HUES64 (cell line): Measurements from ENCODE around the gene CFAP99.
"Not testable (repeated sequence)": the region's sequence is repeated elsewhere in the genome, so short reads cannot be mapped to it uniquely, and the experiment has no call there.

Experiments used
- H3K27ac ChIP-seq: 2 replicates; pipeline ENCODE4 v1.7.0; 2013; ENCODE audit warnings: low read depth, low read length, inconsistent platforms
- H3K27me3 ChIP-seq: 2 replicates; pipeline ENCODE4 v1.6.1; 2013; ENCODE audit warnings: mild to moderate bottlenecking, low read length; ENCODE audit not compliant: insufficient read depth
- H3K36me3 ChIP-seq: 2 replicates; pipeline ENCODE4 v1.6.1; 2013; ENCODE audit warnings: mild to moderate bottlenecking, low read length; ENCODE audit not compliant: insufficient read depth
- H3K4me1 ChIP-seq: 2 replicates; pipeline ENCODE4 v1.6.1; 2013; ENCODE audit warnings: mild to moderate bottlenecking, low read length, moderate library complexity; ENCODE audit not compliant: insufficient read depth
- H3K4me3 ChIP-seq: 2 replicates; pipeline ENCODE4 v1.5.1; 2013; ENCODE audit warnings: mild to moderate bottlenecking, low read length, moderate library complexity
- H3K9ac ChIP-seq: 2 replicates; pipeline ENCODE4 v1.6.1; 2013; ENCODE audit warnings: mild to moderate bottlenecking, low read depth, low read length
- H3K9me3 ChIP-seq: 2 replicates; pipeline ENCODE4 v1.6.1; 2013; ENCODE audit warnings: low read depth, low read length; ENCODE audit not compliant: insufficient read depth
- WGBS: fragments of 150-250, 120-280 bp; methylation state at CpG from one replicate; pipeline ENCODE4 v1.1.7; 2013; ENCODE audit warnings: missing lambda C conversion rate; 5-methylcytosine and 5-hydroxymethylcytosine counted together

Gene CFAP99

DNA sequence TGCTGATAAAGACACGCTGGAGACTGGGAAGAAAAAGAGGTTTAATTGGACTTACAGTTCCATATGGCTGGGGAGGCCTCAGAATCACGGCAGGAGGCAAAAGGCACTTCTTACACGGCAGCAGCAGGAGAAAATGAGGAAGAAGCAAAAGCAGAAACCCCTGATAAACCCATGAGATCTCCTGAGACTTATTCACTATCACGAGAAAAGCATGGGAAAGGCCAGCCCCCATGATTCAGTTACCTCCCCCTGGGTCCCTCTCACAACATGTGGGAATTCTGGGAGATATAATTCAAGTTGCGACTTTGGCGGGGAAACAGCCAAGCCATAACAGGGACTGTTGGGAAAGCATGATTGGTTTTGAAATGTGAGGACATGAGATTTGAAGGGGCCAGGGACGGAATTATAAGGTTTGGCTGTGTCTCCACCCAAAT, 36.0 kb upstream of the CFAP99 start:
- not testable (repeated sequence) for H3K36me3 ChIP-seq, H3K27ac ChIP-seq, H3K9ac ChIP-seq, H3K4me1 ChIP-seq, H3K4me3 ChIP-seq, H3K27me3 ChIP-seq, H3K9me3 ChIP-seq
- 85% methylated on average over 7 of the region's 7 CpGs for whole genome bisulfite sequencing

DNA sequence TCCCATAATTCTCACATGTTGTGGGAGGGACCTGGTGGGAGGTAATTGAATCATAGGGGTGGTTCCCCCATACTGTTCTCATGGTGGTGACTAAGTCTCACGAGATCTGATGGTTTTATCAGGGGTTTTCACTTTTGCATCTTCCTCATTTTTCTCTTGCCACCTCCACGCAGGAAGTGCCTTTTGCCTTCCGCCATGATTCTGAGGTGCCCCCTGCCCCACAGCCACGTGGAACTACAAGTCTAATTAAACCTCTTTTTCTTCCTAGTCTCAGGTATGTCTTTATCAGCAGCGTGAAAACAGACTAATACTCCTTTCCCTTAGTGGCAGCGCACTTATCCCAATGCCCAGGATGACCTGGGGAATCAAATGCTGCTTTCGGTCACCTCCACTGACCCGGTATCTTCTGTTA, 35.5 kb upstream of the CFAP99 start:
- 93% methylated on average over 8 of the region's 8 CpGs for WGBS
- H3K4me1 ChIP-seq, H3K27me3 ChIP-seq, H3K36me3 ChIP-seq, H3K4me3 ChIP-seq, H3K9me3 ChIP-seq, H3K27ac ChIP-seq, H3K9ac ChIP-seq: not testable (repeated sequence)

DNA sequence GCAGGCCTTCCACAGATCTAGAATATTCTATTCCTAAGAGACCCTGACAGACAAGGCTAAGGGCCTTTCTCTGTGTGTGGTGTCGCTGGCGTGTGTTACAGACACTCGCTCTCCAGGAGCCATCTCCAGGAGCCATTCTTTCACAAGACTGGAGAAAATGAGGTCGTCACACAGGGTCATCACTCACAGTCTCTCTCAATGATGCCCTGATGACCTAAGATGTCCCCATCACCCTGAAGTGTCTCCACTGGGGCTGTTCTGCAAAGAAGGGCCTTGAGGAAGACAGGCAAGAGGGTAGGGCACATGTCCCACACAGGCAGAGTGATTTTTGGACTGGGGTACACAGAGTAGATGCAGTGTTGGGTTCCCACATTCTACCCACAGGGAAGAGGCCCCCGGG, 35.0 kb upstream of the CFAP99 start:
- 95% methylated on average over 5 of the region's 5 CpGs for WGBS
- peaks cover under 1% of the 10 kb centered on the region; the same call in 1 of the 2 replicates for H3K4me1 ChIP-seq
- no peaks in the 10 kb centered on the region for H3K36me3 ChIP-seq
- H3K9me3 ChIP-seq = no peaks in the 10 kb centered on the region
- no peak overlapping the region for H3K9ac ChIP-seq
- no peak overlapping the region for H3K27ac ChIP-seq
- no peak overlapping the region for H3K4me3 ChIP-seq
- no peaks in the 10 kb centered on the region for H3K27me3 ChIP-seq

DNA sequence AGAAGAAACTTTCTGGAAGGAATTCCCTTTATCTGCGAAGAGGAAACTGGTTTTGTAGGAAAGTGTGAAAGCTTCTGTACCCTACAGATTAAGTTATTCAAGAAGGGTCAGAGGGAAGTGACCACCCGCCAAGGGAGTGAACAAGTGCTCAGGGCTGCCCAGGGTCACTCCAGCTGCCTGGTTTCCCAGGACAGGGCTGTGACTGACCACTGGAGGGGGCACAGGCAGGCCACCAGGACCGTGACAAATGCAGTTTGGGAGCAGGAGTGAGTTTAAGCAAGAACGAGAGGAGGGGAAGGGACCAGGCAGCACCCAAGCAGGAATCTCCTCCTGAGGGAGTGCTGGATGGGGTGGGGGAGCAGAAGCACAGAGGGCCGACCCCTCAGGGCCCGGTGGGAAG, 34.5 kb upstream of the CFAP99 start:
- WGBS = 78% methylated on average over 6 of the region's 6 CpGs

DNA sequence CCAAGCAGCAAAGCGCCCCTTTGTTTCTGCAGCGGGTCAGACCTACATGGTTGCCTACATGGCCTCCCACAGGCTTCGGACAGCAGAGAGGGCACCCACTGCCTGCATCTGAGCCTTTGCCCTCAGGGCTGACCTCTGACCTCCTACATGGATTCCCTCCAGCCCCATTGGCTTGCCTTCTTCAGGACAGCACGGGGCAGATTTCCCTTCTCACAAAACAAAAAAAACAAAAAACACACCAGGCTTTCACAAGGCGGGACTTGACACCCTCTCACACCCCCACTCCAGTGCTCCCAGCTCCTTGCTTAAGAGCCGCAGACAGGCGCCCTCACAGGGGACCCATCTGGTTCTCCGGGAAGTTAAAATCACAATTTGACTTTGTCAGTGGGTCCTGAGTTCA, 33.2 kb upstream of the CFAP99 start:
- 87% methylated on average over 8 of the region's 8 CpGs for WGBS
- no peaks in the 10 kb centered on the region for H3K9me3 ChIP-seq
- no peak overlapping the region for H3K27ac ChIP-seq
- H3K4me3 ChIP-seq = no peak overlapping the region
- peaks cover 3% of the 10 kb centered on the region for H3K27me3 ChIP-seq
- H3K4me1 ChIP-seq = peaks cover 15% of the 10 kb centered on the region
- H3K9ac ChIP-seq = no peak overlapping the region
- no peaks in the 10 kb centered on the region for H3K36me3 ChIP-seq

More for the DNA sequence above, 34.5 kb upstream of the CFAP99 start:
- no peak overlapping the region for H3K9ac ChIP-seq
- no peaks in the 10 kb centered on the region for H3K27me3 ChIP-seq
- H3K36me3 ChIP-seq = no peaks in the 10 kb centered on the region
- no peak overlapping the region for H3K4me3 ChIP-seq
- no peak overlapping the region for H3K27ac ChIP-seq
- no peaks in the 10 kb centered on the region for H3K9me3 ChIP-seq
- H3K4me1 ChIP-seq = peaks cover 2% of the 10 kb centered on the region; the same call in 1 of the 2 replicates

DNA sequence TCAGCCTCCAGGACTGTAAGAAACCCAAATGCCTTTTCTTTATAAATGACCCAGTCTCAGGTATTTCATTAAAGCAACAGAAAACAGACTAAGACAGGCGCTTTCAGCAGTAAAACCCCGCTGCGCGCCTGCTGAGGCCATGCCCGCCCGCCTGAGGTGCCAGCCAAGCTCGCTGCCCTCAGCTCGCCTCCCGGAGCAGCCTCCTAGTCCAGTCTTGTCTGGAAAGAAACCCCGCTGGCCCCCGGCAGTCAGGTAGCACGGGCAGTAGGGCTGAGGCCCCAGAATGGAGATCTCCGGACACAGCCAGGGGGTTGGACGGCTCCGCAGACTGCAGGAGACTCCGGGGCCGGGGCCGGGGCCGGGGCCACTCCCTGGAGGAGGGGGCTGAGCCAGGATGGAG, 32.0 kb upstream of the CFAP99 start:
- peaks cover 22% of the 10 kb centered on the region for H3K4me1 ChIP-seq
- peaks cover 11% of the 10 kb centered on the region for H3K27me3 ChIP-seq

DNA sequence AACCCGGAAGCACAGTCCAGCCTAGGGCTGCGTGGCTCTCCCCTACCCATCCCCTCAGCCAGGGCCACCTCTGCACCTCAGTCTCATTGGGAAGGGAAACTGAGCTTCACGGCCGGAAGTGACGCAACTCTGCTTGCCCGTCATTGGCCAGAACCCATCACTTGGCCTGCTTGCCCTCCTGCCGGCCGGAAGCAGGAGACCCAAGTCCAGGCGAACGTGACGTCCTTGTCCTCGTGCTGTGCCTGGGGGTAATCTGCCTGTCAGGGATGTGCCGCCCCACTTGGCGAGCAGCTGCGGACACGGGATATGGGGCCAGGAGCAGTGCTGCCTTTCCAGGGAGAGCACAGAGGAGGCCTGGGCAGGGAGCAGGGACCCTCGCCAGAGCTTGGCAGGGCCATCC, 31.5 kb upstream of the CFAP99 start:
- Histone ChIP-seq H3K27ac (no peak overlapping the region), H3K27me3 (peaks cover 11% of the 10 kb centered on the region), H3K9ac (no peak overlapping the region), H3K36me3 (no peaks in the 10 kb centered on the region), H3K9me3 (no peaks in the 10 kb centered on the region), H3K4me1 (peaks cover 22% of the 10 kb centered on the region), H3K4me3 (no peak overlapping the region)
- 95% methylated on average over 17 of the region's 17 CpGs for WGBS

More for the DNA sequence above, 32.0 kb upstream of the CFAP99 start:
- Histone ChIP-seq H3K27ac (no peak overlapping the region), H3K4me3 (no peak overlapping the region), H3K9ac (no peak overlapping the region), H3K36me3 (no peaks in the 10 kb centered on the region), H3K9me3 (no peaks in the 10 kb centered on the region)
- 89% methylated on average over 19 of the region's 19 CpGs for WGBS

DNA sequence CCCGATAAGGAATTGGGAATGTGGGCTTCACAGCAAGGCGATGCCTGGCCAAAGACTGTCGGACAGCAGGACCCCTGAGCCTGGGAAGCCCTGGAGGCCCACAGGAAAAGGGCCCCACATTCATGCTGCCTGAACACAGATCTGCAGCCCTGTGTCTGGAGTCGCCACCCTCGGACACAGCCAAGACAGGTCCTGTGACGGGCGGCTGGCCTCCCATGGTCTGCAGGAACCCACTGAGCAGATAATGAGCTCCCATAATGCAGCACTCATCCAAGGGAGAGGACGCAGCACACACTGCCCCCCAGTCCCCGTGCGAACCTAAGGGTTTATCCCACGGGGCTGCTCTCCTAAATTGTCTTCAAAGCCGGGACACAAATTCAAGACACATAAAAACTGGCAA, 30.9 kb upstream of the CFAP99 start:
- H3K27ac ChIP-seq = no peak overlapping the region
- no peak overlapping the region for H3K9ac ChIP-seq
- 92% methylated on average over 12 of the region's 12 CpGs for WGBS
- peaks cover 25% of the 10 kb centered on the region for H3K4me1 ChIP-seq
- no peaks in the 10 kb centered on the region for H3K36me3 ChIP-seq
- no peaks in the 10 kb centered on the region for H3K9me3 ChIP-seq
- no peak overlapping the region for H3K4me3 ChIP-seq
- peaks cover 11% of the 10 kb centered on the region for H3K27me3 ChIP-seq

DNA sequence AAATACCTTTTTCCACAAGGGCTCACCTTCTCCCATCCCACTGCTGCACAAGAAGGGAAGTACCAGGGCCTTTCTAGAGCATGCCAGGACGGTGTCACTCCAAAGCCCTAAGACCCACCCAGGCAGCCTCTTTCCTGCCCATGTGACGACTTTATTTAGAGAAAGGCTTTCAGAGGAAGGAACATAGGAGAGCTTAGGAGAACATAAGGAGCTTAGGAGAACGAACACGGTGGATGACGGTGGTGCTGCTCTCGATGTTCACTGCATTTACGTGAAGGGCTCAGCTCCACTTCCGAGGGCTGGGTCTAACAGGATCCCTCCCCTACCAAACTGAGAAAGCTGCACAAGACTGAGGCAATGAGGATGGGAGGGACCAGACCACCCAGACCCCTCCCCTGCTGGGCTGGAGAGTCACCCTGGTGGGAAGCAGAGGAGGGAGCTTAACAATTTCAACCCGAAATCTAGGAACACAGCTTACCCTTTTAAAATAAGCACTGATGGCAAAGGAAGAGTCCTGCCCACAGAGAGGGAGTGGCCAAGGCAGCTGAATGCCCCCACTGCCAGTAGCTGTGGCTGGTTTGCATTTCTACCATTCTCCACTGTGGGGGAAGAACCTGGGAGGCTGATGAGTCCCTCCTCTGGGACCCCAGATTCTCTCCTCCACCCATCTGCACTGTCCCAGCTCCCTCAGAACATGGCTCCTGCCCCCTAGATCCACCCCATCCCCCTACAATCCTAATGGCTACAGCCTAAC, 30.1 kb upstream of the CFAP99 start:
- 81% methylated on average over 9 of the region's 9 CpGs for WGBS
- Histone ChIP-seq H3K9ac (no peak overlapping the region), H3K36me3 (no peaks in the 10 kb centered on the region), H3K9me3 (no peaks in the 10 kb centered on the region), H3K27ac (no peak overlapping the region), H3K27me3 (peaks cover 11% of the 10 kb centered on the region), H3K4me1 (peaks cover 32% of the 10 kb centered on the region), H3K4me3 (no peak overlapping the region)

DNA sequence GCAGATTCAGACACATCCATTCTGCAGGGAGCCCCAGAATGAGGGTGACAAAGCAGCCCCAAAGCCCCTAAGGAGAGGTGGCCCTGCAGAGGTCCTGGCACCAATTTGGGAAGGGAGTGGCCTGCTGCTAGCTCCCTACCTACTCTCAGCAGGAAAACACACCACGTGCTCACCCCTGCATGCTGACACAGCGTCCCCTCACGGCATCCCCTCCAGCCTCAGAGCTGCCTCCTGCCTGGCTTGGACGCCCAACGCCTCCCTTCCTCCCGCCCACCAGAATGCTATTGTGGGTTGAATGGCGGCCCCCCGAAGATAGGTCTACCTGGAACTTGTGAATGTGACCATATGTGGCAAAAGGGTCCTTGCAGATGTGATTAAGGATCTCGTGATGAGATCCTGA, 29.1 kb upstream of the CFAP99 start:
- 54% methylated on average over 9 of the region's 9 CpGs for WGBS
- no peaks in the 10 kb centered on the region for H3K9me3 ChIP-seq
- H3K9ac ChIP-seq = no peak overlapping the region
- H3K36me3 ChIP-seq = no peaks in the 10 kb centered on the region
- no peak overlapping the region for H3K4me3 ChIP-seq
- no peak overlapping the region for H3K27ac ChIP-seq
- peaks cover 38% of the 10 kb centered on the region for H3K4me1 ChIP-seq
- H3K27me3 ChIP-seq = peaks cover 11% of the 10 kb centered on the region

DNA sequence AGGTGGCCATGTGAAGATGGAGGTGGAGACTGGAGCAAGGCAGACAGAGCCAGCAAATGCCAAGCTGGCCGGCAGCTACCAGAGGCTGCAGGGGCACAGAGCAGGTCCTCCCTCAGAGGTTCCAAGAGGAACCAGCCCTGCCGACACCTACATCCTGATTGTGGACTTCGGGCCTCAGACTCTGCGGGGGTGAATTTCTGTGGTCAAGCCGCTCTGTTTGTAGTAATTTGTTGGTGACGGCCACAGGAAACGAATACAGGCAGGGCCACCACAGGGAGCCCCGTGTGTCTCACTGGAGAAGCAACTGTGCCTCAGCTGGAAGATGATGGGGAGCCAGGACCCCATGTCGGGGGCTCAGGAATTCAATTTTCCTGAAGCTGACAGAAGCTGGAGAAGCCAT, 28.6 kb upstream of the CFAP99 start:
- H3K4me1 ChIP-seq = peaks cover 38% of the 10 kb centered on the region
- 49% methylated on average over 9 of the region's 9 CpGs for WGBS
- no peak overlapping the region for H3K27ac ChIP-seq
- no peaks in the 10 kb centered on the region for H3K9me3 ChIP-seq
- H3K36me3 ChIP-seq = no peaks in the 10 kb centered on the region
- H3K27me3 ChIP-seq = peaks cover 11% of the 10 kb centered on the region
- H3K4me3 ChIP-seq = no peak overlapping the region
- H3K9ac ChIP-seq = no peak overlapping the region
